ENCODE data around the gene HTT-AS. TPM values are rescaled to one million over a fixed set of nuclear protein-coding genes. Genes with fewer than 3 reads are reported as not detected.
A peak's percentile ranks its signal among the peaks of the same experiment; 100 is the strongest.

The HTT-AS gene
- total RNA-seq, 1 experiment from 2014 or later: not detected

GRCh38 chr4:3047464-3048286 is 26.7 kb downstream of the HTT-AS start:
- CTCF ChIA-PET: interaction anchor here (0.6 kb wide), 1 partner anchor 79 kb away, joined by 4 read pairs; no protein-coding TSS in a partner anchor
- H3K4me3 ChIP-seq (ENCODE audit: low read depth, low read length): no peak overlapping the region
- no TSS peak for BruUV-seq (replicated peaks)

GRCh38 chr4:3046623-3047022 is 27.7 kb downstream of the HTT-AS start:
- no peak for TF ChIP-seq CTCF (IDR thresholded peaks at IDR 0.05; ENCODE audit: insufficient read depth in 1 of 2, low read depth in 1 of 2, low read length in 1 of 2, severe bottlenecking in 1 of 2, unreplicated experiment in 1 of 2)
- Mint-ChIP-seq H3K4me1 (ENCODE audit: low read depth, unreplicated experiment) (peaks cover 22% of the 10 kb centered on the region), H3K27me3 (ENCODE audit: insufficient read depth, unreplicated experiment) (no peaks in the 10 kb centered on the region), H3K4me3 (ENCODE audit: unreplicated experiment) (no peak overlapping the region), H3K36me3 (ENCODE audit: insufficient read depth, unreplicated experiment) (peaks cover 6% of the 10 kb centered on the region), H3K9me3 (ENCODE audit: unreplicated experiment) (no peaks in the 10 kb centered on the region), H3K27ac (ENCODE audit: unreplicated experiment) (no peak overlapping the region)
- no TSS peak for BruUV-seq (replicated peaks)
- Histone ChIP-seq H3K9me3 (no peaks in the 10 kb centered on the region), H3K4me1 (peaks cover 23% of the 10 kb centered on the region), H3K4me3 (ENCODE audit: low read depth, low read length) (no peak overlapping the region), H3K27me3 (replicated peaks; ENCODE audit: control insufficient read depth, insufficient read depth, low read length) (no peaks in the 10 kb centered on the region), H3K36me3 (ENCODE audit: control insufficient read depth, insufficient read depth, low read length) (no peaks in the 10 kb centered on the region)
- CTCF ChIA-PET: interaction anchor here (0.6 kb wide), 1 partner anchor 78 kb away, joined by 4 read pairs; no protein-coding TSS in a partner anchor
- POLR2A ChIA-PET: no interaction called here
- DNase-seq: no peak
- intact Hi-C loops (cut with micrococcal nuclease; ENCODE audit: unreplicated experiment): loop anchor here (2.0 to 5.0 kb wide), 2 partner anchors 61 to 90 kb away; no protein-coding TSS in a partner anchor

More at GRCh38 chr4:3047464-3048286, 26.7 kb downstream of the HTT-AS start:
- Histone ChIP-seq H3K4me1 (peaks cover 14% of the 10 kb centered on the region), H3K9me3 (no peaks in the 10 kb centered on the region), H3K27me3 (replicated peaks; ENCODE audit: control insufficient read depth, insufficient read depth, low read length) (no peaks in the 10 kb centered on the region), H3K36me3 (ENCODE audit: control insufficient read depth, insufficient read depth, low read length) (no peaks in the 10 kb centered on the region)
- Mint-ChIP-seq H3K36me3 (ENCODE audit: insufficient read depth, unreplicated experiment) (no peaks in the 10 kb centered on the region), H3K9me3 (ENCODE audit: unreplicated experiment) (no peaks in the 10 kb centered on the region), H3K27me3 (ENCODE audit: insufficient read depth, unreplicated experiment) (no peaks in the 10 kb centered on the region), H3K27ac (ENCODE audit: unreplicated experiment) (no peak overlapping the region), H3K4me1 (ENCODE audit: low read depth, unreplicated experiment) (peaks cover 13% of the 10 kb centered on the region), H3K4me3 (ENCODE audit: unreplicated experiment) (peak overlapping the region; percentile 70)
- peak; percentile 78 to 80 for DNase-seq
- POLR2A ChIA-PET: no interaction called here
- TF ChIP-seq CTCF (IDR thresholded peaks at IDR 0.05; ENCODE audit: insufficient read depth in 1 of 2, low read depth in 1 of 2, low read length in 1 of 2, severe bottlenecking in 1 of 2, unreplicated experiment in 1 of 2): peak; percentile 54 to 84
- intact Hi-C loops (cut with micrococcal nuclease; ENCODE audit: unreplicated experiment): loop anchor here (2.0 to 5.0 kb wide), 2 partner anchors 60 to 89 kb away; no protein-coding TSS in a partner anchor

- no peaks in the 10 kb centered on the region for H3K36me3 ChIP-seq (ENCODE audit: control insufficient read depth, insufficient read depth, low read length)
- TF ChIP-seq CTCF (IDR thresholded peaks at IDR 0.05; ENCODE audit: insufficient read depth in 1 of 2, low read depth in 1 of 2, low read length in 1 of 2, severe bottlenecking in 1 of 2, unreplicated experiment in 1 of 2): no peak
- CTCF ChIA-PET: no interaction called here
- H3K4me3 ChIP-seq (ENCODE audit: low read depth, low read length): no peak overlapping the region
- peaks cover 8% of the 10 kb centered on the region for H3K36me3 Mint-ChIP-seq (ENCODE audit: insufficient read depth, unreplicated experiment)
- no peaks in the 10 kb centered on the region for H3K27me3 ChIP-seq (replicated peaks; ENCODE audit: control insufficient read depth, insufficient read depth, low read length)
- BruUV-seq (replicated peaks): no TSS peak
- H3K27me3 Mint-ChIP-seq (ENCODE audit: insufficient read depth, unreplicated experiment): no peaks in the 10 kb centered on the region
- H3K27ac Mint-ChIP-seq (ENCODE audit: unreplicated experiment): no peak overlapping the region
- H3K4me3 Mint-ChIP-seq (ENCODE audit: unreplicated experiment): no peak overlapping the region
- H3K4me1 ChIP-seq: peaks cover 26% of the 10 kb centered on the region
- H3K9me3 ChIP-seq: no peaks in the 10 kb centered on the region
- POLR2A ChIA-PET: no interaction called here
- DNase-seq: no peak
- H3K9me3 Mint-ChIP-seq (ENCODE audit: unreplicated experiment): no peaks in the 10 kb centered on the region
- intact Hi-C loops (cut with micrococcal nuclease; ENCODE audit: unreplicated experiment): loop anchor here (2.0 to 5.0 kb wide), 2 partner anchors 61 to 91 kb away; no protein-coding TSS in a partner anchor
- peaks cover 22% of the 10 kb centered on the region for H3K4me1 Mint-ChIP-seq (ENCODE audit: low read depth, unreplicated experiment)
Measured at GRCh38 chr4:3046162-3046561, 28.2 kb downstream of the HTT-AS start.

Data from Caco-2 (cell line).